Kidney (tissue), 14 donors: ENCODE data around the gene ZNF776. TPM values are rescaled to one million over a fixed set of nuclear protein-coding genes. Genes with fewer than 3 reads are reported as not detected.

Experiments
- DNase-seq, 5 donors: peaks; one replicate each; pipeline ENCODE4 v3.0.0-alpha.2; 2013 to 2020
- FAIRE-seq: peaks from 2 replicates; lab custom pipeline; 2012; peaks lifted over from hg19 to GRCh38; lab: Jason Lieb, UNC
- H3K27ac ChIP-seq, 2 donors: one replicate each; pipeline ENCODE4 v1.7.0; 2013; ENCODE audit warnings: low read depth in 2 of 2, low read length in 2 of 2, inconsistent platforms in 1 of 2
- H3K27me3 ChIP-seq: one replicate; pipeline ENCODE4 v1.7.1; 2013; ENCODE audit warnings: low read length, inconsistent platforms; ENCODE audit not compliant: control insufficient read depth, insufficient read depth
- H3K36me3 ChIP-seq, 3 donors: one replicate each; pipeline versions ENCODE4 v1.7.0 to v1.7.1; 2013; ENCODE audit warnings: low read length in 3 of 3, control low read depth in 1 of 3, inconsistent platforms in 1 of 3; ENCODE audit not compliant: insufficient read depth in 3 of 3, control insufficient read depth in 2 of 3
- H3K4me1 ChIP-seq, 3 donors: one replicate each; pipeline versions ENCODE4 v1.7.0 to v1.7.1; 2013; ENCODE audit warnings: low read length in 3 of 3, inconsistent platforms in 1 of 3, low read depth in 1 of 3; ENCODE audit not compliant: control insufficient read depth in 2 of 3, insufficient read depth in 2 of 3
- H3K4me3 ChIP-seq, 3 donors: one replicate each; pipeline versions ENCODE4 v1.7.0 to v1.8.1; 2013; ENCODE audit warnings: low read length in 3 of 3, control low read depth in 1 of 3, inconsistent platforms in 1 of 3
- H3K9ac ChIP-seq, 3 donors: one replicate each; pipeline versions ENCODE4 v1.7.0 to v1.7.1; 2013; ENCODE audit warnings: low read length in 3 of 3, control low read depth in 1 of 3, inconsistent platforms in 1 of 3
- H3K9me3 ChIP-seq, 3 donors: one replicate each; pipeline versions ENCODE4 v1.7.0 to v1.7.1; 2013; ENCODE audit warnings: low read length in 3 of 3, control low read depth in 1 of 3, inconsistent platforms in 1 of 3; ENCODE audit not compliant: control insufficient read depth in 2 of 3, insufficient read depth in 1 of 3
- CTCF ChIP-seq: IDR thresholded peaks from 3 replicates; pipeline ENCODE4 v1.5.1; 2012; ENCODE audit warnings: mild to moderate bottlenecking, moderate library complexity, borderline replicate concordance; ENCODE audit not compliant: insufficient read depth; ENCODE audit errors: extremely low read depth
- intact Hi-C: fragments of 100-400 bp; cut with DNase I; formaldehyde crosslinking; loops from one replicate; pipeline ENCODE4 v1.11.1; 2022
- polyA plus RNA-seq: library from polyadenylated mRNA; stranded (reverse); fragments of 350-450 nt; fragmentation: Illumina TruSeq; extraction: RNeasy Lipid Tissue Mini Kit (QIAGEN cat#74804); gene quantifications from one replicate; pipeline ENCODE4 v1.2.3, GENCODE V29; 2014; ENCODE audit warnings: low read depth, low replicate concordance; ENCODE audit not compliant: insufficient read depth
- total RNA-seq: library from RNA; stranded (reverse); fragmentation: NEBNext Ultra II Directional; extraction: Animal tissue kit (Norgen Biotek cat#: 25700); gene quantifications from one replicate; pipeline ENCODE4 v1.2.1, GENCODE V29; 2021
- donor health status: control.
- donor health status: control.
- donor health status: control.
- donor health status: control.
- donor health status: control.
- donor health status: DM: yes; HTN: yes; CAD: no.
- donor health status: Normal renal cell carcinoma (clear cell type).

ZNF776 gene
- total and polyA plus RNA-seq, 2 donors from 2014 or later, result 5.6 to 20.5 TPM

- H3K9ac ChIP-seq, result peak overlapping the region; percentile 77 to 90 (median 89)
- H3K27ac ChIP-seq, result no peak overlapping the region
- no peak for FAIRE-seq
- H3K9me3 ChIP-seq, result peaks cover 0 to 21% (median 15%) of the 10 kb centered on the region in 3 donors
- intact Hi-C loops, result no loop called here
- H3K36me3 ChIP-seq, result peaks cover 19 to 29% (median 20%) of the 10 kb centered on the region in 3 donors
- DNase-seq, result no peak
- peaks cover 0 to 10% (median 0%) of the 10 kb centered on the region in 3 donors for H3K4me1 ChIP-seq
- H3K27me3 ChIP-seq, result no peaks in the 10 kb centered on the region
- H3K4me3 ChIP-seq, result peak overlapping the region; percentile 90 to 97 (median 94)
- no peak for TF ChIP-seq CTCF
Measured at GRCh38 chr19:57747472-57747807, 825 bp downstream of the ZNF776 start.

GRCh38 chr19:57748029-57748428 is 1.4 kb downstream of the ZNF776 start:
- Histone ChIP-seq H3K4me1 (peaks cover 0 to 10% (median 0%) of the 10 kb centered on the region in 3 donors), H3K36me3 (peaks cover 25 to 35% (median 26%) of the 10 kb centered on the region in 3 donors), H3K27ac (no peak overlapping the region), H3K9me3 (peaks cover 3 to 26% (median 15%) of the 10 kb centered on the region in 3 donors), H3K9ac (no peak overlapping the region), H3K4me3 (peak overlapping the region; percentile 90 to 97 (median 94)), H3K27me3 (no peaks in the 10 kb centered on the region)
- FAIRE-seq, result no peak
- intact Hi-C loops, result no loop called here
- DNase-seq, result no peak
- no peak for TF ChIP-seq CTCF

GRCh38 chr19:57754091-57754673 is 7.6 kb downstream of the ZNF776 start:
- Histone ChIP-seq H3K27ac (no peak overlapping the region), H3K9me3 (peaks cover 8 to 57% (median 21%) of the 10 kb centered on the region in 3 donors), H3K9ac (no peak overlapping the region), H3K4me3 (no peak overlapping the region), H3K27me3 (no peaks in the 10 kb centered on the region), H3K4me1 (no peaks in the 10 kb centered on the region), H3K36me3 (peaks cover 43 to 81% (median 44%) of the 10 kb centered on the region in 3 donors)
- intact Hi-C loops, result no loop called here
- FAIRE-seq (no peak), DNase-seq (no peak)
- TF ChIP-seq CTCF, result no peak

- Histone ChIP-seq H3K4me3 (peak overlapping the region in 1 of 3 donors; percentile 19), H3K36me3 (peaks cover 44 to 81% (median 48%) of the 10 kb centered on the region in 3 donors), H3K4me1 (no peaks in the 10 kb centered on the region), H3K9me3 (peaks cover 8 to 50% (median 19%) of the 10 kb centered on the region in 3 donors), H3K9ac (no peak overlapping the region), H3K27ac (no peak overlapping the region), H3K27me3 (no peaks in the 10 kb centered on the region)
- DNase-seq (no peak), FAIRE-seq (no peak)
- intact Hi-C loops, result no loop called here
- TF ChIP-seq CTCF, result no peak
Measured at GRCh38 chr19:57755031-57755430, 8.4 kb downstream of the ZNF776 start.
